ENCODE data around the gene MEIS2.

Gene MEIS2

DNA sequence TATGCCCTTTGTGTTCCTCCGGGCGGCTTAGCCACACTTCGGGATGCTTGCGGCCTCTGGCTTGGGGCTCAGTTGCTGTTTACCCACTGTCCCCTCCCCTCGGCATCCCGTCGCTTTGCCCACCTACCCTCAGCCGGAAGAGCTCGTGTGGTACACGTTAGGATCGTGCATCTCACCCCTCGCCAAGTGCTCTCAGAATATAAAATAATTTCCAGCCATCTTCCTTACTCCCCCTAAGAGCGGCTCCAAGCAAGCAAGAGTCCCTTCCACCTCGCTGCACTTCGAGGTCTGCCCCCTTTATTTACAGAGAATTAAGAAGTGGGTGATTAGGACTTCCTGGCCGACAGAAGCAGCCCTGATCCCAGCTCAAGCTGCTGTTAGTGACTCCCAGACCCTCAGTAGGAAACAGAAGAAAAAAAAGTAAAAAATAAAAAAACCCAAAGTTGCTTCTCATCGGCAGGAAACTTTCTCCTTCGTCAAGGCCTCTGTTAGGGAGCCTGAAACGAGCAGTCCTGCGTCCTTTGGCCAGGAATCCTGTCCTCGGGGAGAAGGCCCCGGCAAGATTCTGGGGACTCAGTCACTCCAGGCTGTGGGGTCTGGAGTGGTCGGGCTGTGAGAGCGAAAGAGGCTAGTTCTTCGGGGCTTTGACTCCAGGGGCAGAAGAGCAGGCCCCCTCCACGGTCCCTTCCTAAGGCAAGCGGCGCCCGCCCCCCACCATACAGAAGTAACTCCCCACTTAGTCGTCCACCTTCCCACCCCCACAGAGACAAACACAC, 3.0 kb downstream of the MEIS2 start:
- DNase-seq: peak; percentile 36

DNA sequence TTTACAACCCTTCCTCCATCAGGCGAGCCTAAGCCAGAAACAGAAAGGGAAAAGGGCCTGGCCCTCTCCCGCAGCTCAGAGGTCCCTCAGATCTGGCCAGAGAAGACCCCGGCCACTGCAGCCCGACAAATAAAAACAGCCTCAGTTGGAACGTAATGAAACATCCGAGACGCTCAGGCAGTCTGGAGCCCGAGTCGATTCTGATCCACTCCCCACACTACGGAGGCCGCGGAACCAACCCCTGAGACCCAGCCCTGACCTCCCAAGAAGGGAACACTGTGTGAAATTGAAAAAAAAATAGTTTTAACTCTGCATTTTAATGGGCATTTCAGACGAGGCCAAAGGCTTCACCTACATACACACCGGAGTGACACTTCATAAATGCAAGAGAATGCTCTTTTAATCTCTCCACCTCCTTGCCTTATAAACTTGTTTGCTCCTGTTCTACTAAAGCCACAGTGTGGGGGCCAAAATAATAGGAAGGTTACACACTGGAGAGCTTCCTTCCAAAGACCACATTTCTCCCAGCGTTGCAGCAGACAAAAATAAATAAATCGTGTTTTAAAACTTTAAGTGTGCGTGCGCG, 3.7 kb downstream of the MEIS2 start:
- no peak for DNase-seq

DNA sequence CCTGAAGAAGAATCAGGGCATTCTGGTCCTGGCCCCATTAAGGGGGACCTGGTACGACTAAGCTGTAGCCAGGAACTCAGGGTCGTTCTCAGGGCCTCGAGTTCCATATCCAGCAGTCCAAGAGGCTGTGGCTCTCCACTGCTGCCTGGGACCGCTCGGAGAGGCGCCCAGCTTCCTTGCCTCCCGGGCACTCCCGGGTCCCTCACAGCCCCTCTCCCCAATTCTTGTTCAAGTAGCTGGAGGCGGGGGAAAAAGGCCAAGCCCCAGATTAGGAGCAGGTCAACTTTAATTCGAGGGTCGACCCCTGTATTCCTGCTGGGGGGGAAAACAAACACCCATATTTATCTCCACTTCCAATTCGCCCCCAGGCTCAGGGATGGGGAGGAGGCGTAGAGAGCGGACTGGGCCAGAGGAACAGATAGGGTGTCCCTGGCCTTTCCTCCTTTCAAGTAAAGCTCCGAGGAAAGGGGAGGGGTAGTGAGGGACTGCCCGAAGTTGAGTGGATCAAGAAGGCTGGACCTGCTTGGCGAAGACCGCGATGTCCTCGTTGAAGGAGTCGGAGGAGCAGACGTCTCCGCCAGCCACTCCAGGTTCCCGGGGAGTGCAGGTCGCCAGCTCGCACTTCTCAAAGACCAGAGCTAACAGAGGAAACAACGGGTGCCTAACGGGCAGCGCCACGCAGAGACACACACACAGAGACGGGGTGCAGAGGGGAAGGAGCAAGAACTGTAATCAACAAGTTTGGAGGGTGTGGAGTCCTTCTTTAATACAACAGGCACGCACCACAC, 4.4 kb downstream of the MEIS2 start:
- DNase-seq: no peak

DNA sequence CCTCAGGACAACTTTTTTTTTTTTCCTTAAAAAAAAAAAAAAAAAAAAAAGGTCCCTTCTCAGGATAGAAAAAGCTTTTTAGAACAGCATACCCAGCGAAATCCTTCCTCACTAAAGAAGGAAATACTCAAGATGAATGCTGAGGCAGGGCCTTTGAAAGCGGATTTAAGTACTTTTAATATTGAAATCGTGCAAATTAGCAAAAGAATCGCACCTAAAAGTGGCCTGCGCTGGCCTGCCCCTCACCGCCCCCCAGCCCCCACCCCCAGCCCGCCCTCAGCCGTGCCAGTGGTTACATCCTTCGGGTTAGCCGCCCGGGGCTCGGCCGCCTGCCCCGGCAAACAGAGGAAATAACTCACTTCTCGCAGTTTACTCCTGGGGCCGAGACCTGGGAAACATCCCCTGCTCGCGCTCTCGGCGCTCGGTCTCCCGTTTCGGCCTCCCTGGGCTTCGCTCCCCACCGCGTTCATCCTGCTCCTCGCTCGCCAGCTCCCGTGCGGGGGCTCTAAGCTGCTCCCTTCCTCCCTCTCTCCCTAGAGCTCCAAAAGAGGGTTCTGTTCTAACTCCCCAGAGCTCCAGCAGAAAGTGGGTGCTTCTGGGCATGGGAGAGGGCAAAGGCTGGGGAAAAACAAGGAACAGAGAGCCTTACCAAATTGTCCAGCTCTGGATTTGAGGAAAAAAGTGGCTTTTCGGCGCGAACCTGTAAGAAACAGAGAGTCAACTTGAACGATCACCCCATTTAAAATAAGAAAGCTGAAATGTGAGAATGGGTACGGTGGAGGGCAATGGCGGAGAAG, 5.2 kb downstream of the MEIS2 start:
- no peak for DNase-seq

DNA sequence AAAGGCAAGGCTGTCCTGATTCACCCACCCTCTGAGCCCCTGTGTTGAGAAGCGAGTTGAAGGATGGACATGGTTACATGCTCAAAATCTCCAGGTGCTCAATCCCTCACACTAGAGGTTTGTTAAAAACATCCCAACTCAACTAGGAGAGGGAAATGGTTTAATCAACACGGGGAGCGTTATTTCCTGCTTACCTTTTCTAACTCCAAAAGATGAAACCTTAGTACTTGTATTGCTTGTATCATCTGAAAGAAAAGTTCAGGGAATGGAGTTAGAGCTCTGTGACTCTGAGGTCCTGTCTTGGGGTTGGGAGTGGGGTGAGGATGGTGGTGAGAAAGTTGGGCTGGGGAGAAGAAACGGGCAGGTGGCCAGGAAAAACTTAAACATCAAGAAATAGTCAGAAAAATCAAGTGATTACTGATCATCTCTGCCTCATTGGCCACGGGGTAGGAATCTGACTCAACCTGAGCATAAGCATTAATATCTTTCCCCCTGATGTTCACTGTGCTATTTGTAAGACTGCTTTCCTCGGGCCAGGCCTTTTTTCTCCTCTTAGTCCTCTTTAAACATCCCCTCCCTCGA, 5.9 kb downstream of the MEIS2 start:
- no peak for DNase-seq

DNA sequence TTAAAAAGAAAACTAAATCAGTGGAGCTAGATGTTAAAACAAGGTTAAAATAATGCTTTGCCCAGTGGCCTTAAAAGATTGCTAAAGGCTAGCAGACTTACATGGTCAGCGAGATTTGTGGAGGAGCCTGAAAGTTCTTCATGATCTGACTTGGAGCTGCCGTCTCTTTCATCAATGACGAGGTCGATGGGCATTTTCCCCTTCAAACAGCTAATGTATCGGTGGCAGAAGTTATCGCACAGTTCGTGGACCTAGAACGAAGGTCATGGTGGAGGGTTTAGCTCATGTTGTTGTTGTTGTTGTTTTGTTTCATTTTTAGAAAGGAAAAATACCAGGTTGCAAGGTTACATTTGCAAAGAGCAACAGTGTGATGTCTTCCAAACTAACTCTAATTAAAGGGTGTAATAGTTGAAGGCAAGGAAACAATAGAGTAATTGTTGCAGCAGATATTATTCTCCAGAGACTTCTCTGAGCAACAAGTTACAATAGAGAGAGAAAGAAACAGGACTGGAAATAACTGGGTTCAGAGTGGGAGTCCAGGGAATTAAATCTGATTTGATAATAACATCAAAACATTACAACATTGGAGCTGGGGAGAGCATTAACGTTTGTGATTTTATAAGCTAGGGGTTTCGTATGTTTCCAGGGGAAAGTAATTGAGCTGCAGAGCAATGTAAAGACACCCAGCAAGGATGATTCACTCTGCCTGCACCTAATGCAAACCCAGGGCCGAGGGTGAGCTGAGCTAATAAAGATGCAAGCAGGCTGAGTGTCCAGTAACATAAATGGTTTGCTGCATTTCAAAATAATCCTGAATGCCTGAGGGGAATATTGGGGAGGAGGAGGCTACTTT, 6.6 kb downstream of the MEIS2 start:
- no peak for DNase-seq

DNA sequence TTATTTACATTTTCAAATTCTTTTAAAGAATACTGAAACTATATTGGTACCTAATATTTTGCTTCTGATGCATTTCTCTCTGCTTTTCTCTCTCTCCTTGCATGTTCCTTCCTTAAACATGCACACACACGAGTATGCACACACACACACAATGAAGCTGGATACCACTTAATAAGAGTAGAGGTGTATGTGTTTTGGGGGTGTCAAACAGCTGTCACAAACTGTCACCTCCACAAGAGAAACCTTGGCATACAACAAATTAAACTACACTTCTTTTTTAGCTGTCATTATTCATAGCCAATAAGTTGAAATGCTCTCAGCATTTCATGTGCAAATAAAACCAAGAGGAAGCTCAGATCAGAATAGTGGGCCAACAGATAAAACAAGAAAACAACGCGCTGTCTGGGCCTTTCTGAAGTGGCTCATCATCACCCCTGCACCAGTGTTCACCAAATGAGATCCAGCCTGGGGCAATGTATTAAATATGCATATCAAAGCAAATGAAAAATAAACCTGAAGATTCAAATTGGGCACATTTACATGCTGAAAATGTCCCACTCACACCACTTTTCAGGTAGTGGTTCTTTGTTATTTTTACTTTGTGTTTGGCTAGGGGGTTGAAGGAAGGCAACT, 9.7 kb downstream of the MEIS2 start:
- DNase-seq: no peak

DNA sequence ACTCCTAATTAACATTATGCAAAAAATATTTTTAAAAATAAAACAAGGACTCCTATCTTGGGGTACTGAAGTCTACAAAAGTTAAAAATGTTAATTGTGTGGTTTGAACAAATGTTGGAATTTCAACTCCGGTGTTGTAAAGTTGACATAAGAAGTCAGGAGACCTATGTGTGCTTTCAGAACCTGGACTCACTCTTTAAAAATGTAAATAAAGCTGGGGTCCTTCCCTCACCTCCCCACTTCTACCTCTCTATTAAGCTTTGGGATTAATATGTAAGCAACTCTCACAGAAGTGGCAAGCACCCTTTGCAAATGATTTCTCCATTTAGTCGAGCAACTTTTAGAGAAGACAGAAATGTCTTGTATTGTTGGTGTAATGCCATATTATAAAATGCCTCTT, 11.9 kb downstream of the MEIS2 start:
- no peak for DNase-seq

DNA sequence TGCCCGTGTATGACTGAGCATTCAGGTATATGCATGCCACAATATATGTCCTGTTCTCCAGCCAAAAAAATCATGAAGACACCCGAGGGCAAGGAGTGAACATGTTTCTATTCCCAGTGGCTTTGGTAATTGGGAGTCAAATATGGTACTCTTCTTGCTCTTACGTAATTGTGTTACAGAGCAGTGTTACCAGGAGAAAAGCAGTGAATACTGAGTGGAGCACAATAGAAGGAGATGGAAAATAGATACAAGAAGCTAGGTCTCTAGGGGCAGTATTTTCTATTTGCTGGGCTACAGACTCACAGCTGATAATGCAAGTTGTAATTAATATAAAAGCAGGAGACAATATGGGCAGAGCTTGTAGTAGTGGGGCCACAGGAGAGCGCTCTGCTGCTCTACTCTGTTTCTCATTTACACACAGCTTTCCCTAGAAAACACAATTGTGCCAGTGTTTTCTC, 13.2 kb downstream of the MEIS2 start:
- DNase-seq: no peak

DNA sequence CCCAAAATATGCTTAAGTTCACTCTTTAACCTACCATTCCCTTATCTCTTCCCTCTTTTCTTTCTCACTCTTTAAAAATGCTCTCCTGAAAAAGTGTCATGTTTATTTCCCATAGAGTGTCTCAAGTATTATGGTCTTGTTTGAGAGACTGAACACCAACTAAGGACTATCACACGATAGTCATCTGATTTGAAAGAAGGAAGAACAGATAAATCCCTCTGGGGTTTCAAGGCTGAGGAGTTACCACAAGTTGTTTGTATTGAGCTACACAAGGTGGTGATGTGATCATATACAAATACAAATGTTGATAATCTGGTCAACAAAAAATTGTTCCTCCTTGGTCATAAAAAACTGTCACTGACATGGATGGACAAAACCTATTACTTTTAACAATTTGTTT, 13.8 kb downstream of the MEIS2 start:
- DNase-seq: no peak

DNA sequence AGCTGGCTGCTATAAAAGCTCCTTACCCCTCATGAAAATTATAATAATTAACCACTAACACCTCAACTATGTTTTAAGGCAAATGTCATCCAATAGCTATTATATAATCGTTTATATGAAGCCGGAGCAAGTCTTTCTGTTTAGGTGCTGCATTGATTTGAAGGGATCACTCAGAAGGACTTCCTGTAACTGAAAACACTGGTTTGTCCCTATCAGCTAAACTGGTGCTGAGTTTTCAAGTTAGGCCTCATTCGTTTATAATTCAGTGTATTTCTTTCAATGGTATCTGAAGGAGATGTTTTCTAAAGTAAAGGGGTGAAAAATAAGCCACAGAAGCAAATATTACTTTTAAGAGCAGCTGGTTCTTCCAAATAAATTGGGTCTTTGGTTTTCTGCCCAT, 14.2 kb downstream of the MEIS2 start:
- DNase-seq: no peak

DNA sequence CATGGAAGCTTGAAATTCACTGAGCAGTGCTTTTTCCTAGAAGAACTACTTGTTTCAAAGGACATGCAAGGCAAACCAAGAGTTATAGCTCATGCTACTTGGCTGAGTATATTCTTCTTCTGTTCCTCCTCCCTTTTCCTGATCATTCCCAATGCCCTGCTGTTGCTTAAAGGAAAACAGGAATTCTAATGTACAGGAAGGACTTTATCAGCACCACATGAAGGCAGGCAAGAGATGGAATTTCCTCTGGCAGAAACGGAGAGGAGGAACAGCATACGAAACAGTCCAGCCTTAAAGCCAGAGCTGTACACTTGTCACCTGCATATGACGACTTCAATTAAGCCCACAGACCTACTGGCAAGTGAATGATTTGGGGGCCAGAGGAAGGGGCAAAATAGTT, 15.7 kb downstream of the MEIS2 start:
- DNase-seq: no peak

DNA sequence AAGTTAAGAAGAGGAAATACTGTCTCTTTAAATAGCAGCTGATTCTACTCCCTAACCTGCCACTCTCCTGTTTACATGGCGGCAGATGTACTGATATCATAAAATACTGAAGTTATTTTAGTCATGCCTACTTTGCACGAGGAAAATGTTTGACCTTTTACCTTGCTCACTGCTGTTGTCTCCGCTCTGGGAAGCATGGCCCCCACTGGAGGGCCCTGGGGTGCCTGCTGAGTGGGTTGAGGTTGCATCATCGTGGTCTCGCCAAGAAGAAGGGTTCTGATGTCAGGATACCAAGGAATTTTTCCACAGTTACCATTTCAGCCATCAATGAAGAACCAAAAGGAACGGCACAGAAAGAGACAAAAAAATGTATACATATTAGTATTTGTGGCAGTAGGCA, 16.7 kb downstream of the MEIS2 start:
- no peak for DNase-seq

DNA sequence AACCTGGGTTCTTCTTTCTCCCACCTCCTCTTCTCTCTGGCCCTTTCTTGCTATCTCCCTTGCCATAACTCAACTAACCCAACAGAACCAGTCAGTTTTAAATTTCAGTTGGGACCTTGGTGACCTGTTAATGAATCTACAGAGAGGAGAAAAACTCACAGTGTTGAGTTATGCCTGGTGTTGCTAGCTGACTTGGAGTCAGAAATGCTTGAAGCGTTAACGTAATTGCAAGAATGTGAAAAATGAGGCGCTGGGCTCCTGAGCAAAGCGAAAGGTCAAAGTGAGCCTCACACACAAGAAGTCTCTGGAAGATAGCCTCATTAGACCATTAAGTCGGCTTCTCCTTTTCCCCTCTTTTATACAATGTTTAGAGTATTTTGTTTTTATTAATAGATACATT, 18.4 kb downstream of the MEIS2 start:
- no peak for DNase-seq

DNA sequence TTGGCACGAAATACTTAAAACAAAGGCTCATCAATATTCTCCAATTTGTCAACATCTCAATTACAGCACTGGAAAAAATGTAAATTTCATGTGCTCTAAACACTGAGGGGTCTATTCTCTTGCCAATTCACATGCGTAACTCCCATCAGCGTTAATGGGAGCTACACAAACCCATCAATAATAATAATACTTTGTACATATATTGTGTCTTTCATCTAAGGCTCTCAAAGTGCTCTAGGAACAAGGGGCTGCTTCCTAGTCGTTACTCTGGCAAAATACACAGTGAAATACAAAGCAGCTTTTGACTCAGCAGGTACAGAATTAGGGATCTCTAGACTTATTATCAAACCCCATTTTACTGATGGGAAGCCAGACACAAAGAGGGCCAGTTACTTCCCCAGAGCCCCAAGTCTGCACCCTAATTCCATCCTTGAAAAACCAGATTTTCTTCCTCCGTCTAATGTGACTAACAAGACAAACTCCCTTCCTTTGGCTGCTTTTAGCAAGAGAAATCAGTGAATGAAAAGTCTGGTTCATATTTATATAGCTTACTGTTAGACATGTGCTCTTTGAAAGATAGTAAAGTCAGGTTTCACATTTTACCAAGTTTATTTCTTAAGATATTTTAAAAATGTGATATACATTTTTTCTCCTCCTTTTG, 20.0 kb downstream of the MEIS2 start:
- no peak for DNase-seq

DNA sequence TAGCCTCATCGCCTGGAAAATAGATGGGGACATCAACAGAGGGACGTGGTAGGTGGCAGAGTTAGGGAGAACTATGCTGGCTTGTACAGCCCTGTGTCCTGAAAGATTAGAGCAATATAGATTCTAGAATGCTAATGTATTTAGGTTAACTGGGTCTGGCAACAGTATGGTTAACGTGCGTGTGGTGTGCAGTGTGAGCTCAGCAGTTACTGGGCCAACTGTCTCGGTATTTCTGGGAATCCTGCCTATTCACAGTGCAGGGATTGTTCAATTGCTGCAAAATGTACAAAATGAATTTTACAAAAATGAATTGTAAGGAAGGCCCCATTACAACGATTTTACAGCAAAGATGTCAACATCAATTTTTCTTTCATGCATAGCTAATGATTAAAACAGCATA, 20.6 kb downstream of the MEIS2 start:
- peak; percentile 87 for DNase-seq

DNA sequence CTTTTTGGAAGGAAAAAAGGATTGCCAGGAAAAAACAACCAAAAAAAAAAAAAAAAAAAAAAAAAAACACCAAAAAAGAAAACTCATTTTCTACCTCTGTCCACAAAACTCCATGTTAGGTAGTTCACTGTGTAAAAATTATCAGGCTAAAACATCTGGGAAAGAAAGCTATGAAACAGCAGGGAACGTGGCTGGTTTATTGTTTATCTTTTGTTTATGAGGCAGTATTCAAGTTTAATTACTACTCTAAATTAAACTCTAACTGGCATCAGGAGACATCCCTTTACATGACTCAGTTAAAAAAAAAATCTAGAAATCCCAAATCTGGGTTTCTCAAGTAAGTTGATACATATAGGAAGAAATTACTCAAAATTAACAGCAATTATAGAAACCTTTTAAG, 21.8 kb downstream of the MEIS2 start:
- no peak for DNase-seq

DNA sequence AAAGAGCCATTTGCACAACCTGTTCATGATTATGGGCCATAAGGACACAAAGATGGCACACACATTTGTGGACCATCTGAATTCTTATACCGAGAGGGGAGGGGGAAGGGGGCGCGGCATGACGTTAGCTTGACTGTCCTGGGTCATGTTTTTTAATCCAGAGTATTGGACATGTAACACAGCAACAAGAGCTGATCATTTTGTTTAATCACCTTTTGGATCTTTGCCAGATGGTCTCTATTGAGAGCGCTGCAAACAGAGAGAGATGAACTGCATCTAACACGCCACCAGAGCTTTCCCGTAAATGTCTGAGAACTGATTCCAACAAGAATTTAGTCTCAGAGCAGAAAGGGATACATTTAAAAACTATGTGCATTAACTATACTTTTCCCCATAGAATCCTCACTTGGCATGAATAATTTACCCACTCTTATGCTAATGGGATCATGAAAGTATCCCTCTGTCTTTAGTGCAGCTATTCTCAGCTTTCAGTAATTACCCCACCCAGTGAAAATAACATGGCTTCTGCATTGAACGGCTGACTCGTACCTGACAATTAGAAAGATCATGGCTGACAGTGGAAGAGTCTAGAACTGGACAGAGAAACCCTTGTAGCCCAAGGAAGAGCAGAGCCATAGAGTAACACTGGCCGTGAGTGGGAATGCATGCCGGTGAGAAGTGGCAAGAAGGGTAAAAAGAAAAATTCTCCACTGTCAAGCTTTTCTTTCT, 22.6 kb downstream of the MEIS2 start:
- no peak for DNase-seq

DNA sequence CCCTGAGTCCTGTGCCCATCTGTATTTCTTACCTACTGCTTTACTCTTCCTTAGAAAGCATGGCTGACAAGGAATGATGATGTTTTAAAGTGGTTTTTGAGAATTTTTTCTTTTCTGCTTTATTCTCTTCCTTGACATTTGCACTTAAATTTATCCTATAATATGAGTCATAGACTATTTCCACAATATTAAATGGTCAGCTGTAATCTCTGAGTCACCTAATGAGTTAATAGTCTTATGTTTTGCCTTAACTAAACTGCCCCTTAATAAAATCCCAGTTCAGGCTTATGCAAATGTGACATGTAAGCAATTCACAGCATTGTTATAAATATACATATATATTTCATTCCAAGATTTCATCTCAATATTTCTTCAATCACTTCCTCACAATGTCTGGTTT, 23.8 kb downstream of the MEIS2 start:
- no peak for DNase-seq

DNA sequence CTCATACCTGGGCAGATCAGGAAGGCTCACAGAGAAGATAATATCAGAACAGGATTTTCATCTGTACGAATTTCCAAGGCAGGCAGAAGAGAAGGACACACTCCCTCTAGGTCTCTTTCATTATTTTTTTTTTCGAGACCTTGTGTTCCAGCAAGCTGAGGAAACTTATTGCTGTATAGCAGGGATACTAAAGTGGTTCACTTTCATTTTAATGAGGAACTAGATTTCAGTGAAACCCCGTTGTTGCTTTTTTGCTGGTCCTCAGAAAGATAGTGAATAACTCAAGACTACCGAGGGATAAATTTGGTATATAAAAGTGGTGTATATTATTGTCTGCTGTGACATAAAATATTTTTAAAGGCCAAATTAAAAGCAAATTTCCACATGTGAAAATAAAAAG, 24.6 kb downstream of the MEIS2 start:
- no peak for DNase-seq
